ENCODE measurements around the gene SPI1.
"Not testable (repeated sequence)": the region's sequence is repeated elsewhere in the genome, so short reads cannot be mapped to it uniquely, and the experiment has no call there.

Gene SPI1

DNA sequence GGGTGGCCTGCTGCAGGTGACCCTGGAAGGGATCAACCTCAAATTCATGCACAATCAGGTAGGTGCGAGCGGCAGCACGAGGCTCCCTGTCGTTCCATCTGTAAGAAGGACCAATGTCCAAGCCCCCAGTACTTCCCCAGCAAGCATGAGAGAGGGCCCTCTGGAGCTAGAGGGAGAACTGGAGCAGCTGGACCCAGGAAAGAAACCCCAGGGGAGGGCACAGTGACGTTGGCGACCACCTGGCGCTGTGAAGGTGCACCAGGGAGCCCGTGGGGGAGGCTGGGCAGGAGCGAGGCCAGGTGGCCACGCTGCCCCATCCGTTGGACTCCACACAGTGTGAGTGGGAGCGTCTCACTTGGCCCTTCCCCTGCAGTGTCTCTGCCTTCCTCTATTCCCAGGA is 53.8 kb downstream of the SPI1 start:
- no peak overlapping the region for H3K9ac ChIP-seq
- no peaks in the 10 kb centered on the region for H3K36me3 ChIP-seq (ENCODE audit: insufficient read depth)
- H3K79me2 ChIP-seq (ENCODE audit: insufficient read depth, low read depth): no peaks in the 10 kb centered on the region
- no peak overlapping the region for H3K4me2 ChIP-seq
- H4K20me1 ChIP-seq (ENCODE audit: insufficient read depth): no peaks in the 10 kb centered on the region
- no peak for TF ChIP-seq CTCF (conservative IDR thresholded peaks at IDR 0.05; ENCODE audit: low read depth, low read length)
- peaks cover 19% of the 10 kb centered on the region for H3K4me1 ChIP-seq (ENCODE audit: low read depth, poor library complexity, severe bottlenecking)
- no peak overlapping the region for H2AFZ ChIP-seq (ENCODE audit: low read depth)
- H3K4me3 ChIP-seq (IDR thresholded peaks at IDR 0.05; ENCODE audit: insufficient read depth, low read depth, low read length): no peak overlapping the region
- H3K27ac ChIP-seq: no peak overlapping the region
- no peaks in the 10 kb centered on the region for H3K27me3 ChIP-seq (ENCODE audit: insufficient read depth, low read depth)

GRCh38 chr11:47318166-47318565 is 60.2 kb downstream of the SPI1 start:
- Histone ChIP-seq H4K20me1 (ENCODE audit: insufficient read depth) (no peaks in the 10 kb centered on the region), H3K4me1 (ENCODE audit: low read depth, poor library complexity, severe bottlenecking) (no peaks in the 10 kb centered on the region), H3K27me3 (ENCODE audit: insufficient read depth, low read depth) (no peaks in the 10 kb centered on the region), H3K27ac (no peak overlapping the region), H3K79me2 (ENCODE audit: insufficient read depth, low read depth) (no peaks in the 10 kb centered on the region), H3K9ac (no peak overlapping the region), H3K4me2 (no peak overlapping the region), H2AFZ (ENCODE audit: low read depth) (no peak overlapping the region), H3K4me3 (IDR thresholded peaks at IDR 0.05; ENCODE audit: insufficient read depth, low read depth, low read length) (no peak overlapping the region), H3K36me3 (ENCODE audit: insufficient read depth) (no peaks in the 10 kb centered on the region)
- TF ChIP-seq CTCF (conservative IDR thresholded peaks at IDR 0.05; ENCODE audit: low read depth, low read length): no peak

DNA sequence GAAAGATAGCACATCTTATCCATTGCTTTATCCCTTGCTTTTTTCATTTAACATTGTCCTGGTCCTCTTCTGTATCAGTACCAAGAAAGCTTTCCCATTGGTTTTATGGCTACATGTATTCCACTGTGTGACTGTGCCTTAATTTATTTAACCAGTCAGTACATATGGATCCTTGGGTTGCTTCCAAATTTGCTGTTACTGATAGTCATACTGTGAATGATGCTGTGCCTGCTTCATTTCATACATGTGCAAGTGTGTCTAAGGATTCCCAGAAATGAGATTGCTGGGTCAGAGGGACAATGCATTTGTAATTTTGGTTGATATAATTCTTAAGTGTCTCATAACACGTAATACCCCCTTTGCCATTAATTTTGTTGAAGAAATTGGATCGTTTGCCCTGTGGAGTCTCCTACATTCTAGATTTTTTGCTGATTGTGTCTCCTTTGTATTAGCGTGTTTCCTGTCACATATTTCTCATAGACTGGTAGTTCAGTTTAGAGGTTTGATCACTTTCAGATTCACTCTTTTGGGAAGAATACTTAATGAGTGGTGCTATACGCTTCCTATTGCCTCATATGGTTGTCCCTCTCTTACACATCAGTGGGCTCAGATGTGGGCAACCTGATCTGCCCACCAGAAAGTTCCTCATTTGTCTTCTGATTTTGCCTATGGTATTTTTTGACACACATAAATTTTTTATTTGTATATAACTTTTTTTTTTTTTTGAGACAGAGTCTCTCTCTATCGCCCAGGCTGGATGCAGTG is 61.1 kb downstream of the SPI1 start:
- Histone ChIP-seq H3K4me2 (no peak overlapping the region), H3K27ac (no peak overlapping the region), H3K36me3 (ENCODE audit: insufficient read depth) (no peaks in the 10 kb centered on the region)

GRCh38 chr11:47316501-47316900 is 61.8 kb downstream of the SPI1 start:
- H4K20me1 ChIP-seq (ENCODE audit: insufficient read depth); H3K27ac ChIP-seq; H3K79me2 ChIP-seq (ENCODE audit: insufficient read depth, low read depth); H3K4me2 ChIP-seq; H3K36me3 ChIP-seq (ENCODE audit: insufficient read depth); H3K9ac ChIP-seq; H2AFZ ChIP-seq (ENCODE audit: low read depth); H3K4me3 ChIP-seq (IDR thresholded peaks at IDR 0.05; ENCODE audit: insufficient read depth, low read depth, low read length); H3K27me3 ChIP-seq (ENCODE audit: insufficient read depth, low read depth); H3K4me1 ChIP-seq (ENCODE audit: low read depth, poor library complexity, severe bottlenecking): not testable (repeated sequence)

More for the DNA sequence above, 61.1 kb downstream of the SPI1 start:
- Histone ChIP-seq H3K4me1 (ENCODE audit: low read depth, poor library complexity, severe bottlenecking) (no peaks in the 10 kb centered on the region), H3K9ac (no peak overlapping the region), H2AFZ (ENCODE audit: low read depth) (no peak overlapping the region), H3K4me3 (IDR thresholded peaks at IDR 0.05; ENCODE audit: insufficient read depth, low read depth, low read length) (no peak overlapping the region), H3K79me2 (ENCODE audit: insufficient read depth, low read depth) (no peaks in the 10 kb centered on the region), H4K20me1 (ENCODE audit: insufficient read depth) (no peaks in the 10 kb centered on the region), H3K27me3 (ENCODE audit: insufficient read depth, low read depth) (no peaks in the 10 kb centered on the region)
- no peak for TF ChIP-seq CTCF (conservative IDR thresholded peaks at IDR 0.05; ENCODE audit: low read depth, low read length)

GRCh38 chr11:47314992-47315391 is 63.4 kb downstream of the SPI1 start:
- no peaks in the 10 kb centered on the region for H3K4me1 ChIP-seq (ENCODE audit: low read depth, poor library complexity, severe bottlenecking)
- no peak overlapping the region for H3K27ac ChIP-seq
- no peaks in the 10 kb centered on the region for H3K36me3 ChIP-seq (ENCODE audit: insufficient read depth)
- no peak overlapping the region for H3K9ac ChIP-seq
- no peak overlapping the region for H3K4me3 ChIP-seq (IDR thresholded peaks at IDR 0.05; ENCODE audit: insufficient read depth, low read depth, low read length)
- H3K27me3 ChIP-seq (ENCODE audit: insufficient read depth, low read depth): no peaks in the 10 kb centered on the region
- no peak for TF ChIP-seq CTCF (conservative IDR thresholded peaks at IDR 0.05; ENCODE audit: low read depth, low read length)
- H3K79me2 ChIP-seq (ENCODE audit: insufficient read depth, low read depth): no peaks in the 10 kb centered on the region
- H3K4me2 ChIP-seq: no peak overlapping the region
- no peak overlapping the region for H2AFZ ChIP-seq (ENCODE audit: low read depth)
- no peaks in the 10 kb centered on the region for H4K20me1 ChIP-seq (ENCODE audit: insufficient read depth)

Data from KMS-11 (cell line).